HepG2 (cell line): ENCODE measurements around the gene SCGB1C2.

Experiments used
- CC2D1A ChIP-seq: sonication (generic); formaldehyde crosslinking; IDR thresholded peaks from 2 replicates; pipeline ENCODE4 v1.8.1; 2023; ENCODE audit warnings: mild to moderate bottlenecking, missing genetic modification reagents
- PHF20 ChIP-seq: sonication (generic); formaldehyde crosslinking; IDR thresholded peaks from 2 replicates; pipeline ENCODE4 v1.5.0; 2020; ENCODE audit warnings: mild to moderate bottlenecking, missing genetic modification reagents
- RBFOX2 ChIP-seq: fragments of 200-400 bp; formaldehyde crosslinking; IDR thresholded peaks from 2 replicates; pipeline ENCODE4 v1.6.1; 2017; ENCODE audit warnings: low read depth, mild to moderate bottlenecking, low read length
- SIN3A ChIP-seq: IDR thresholded peaks from 2 replicates; pipeline ENCODE4 v1.6.1; 2011; ENCODE audit warnings: low read depth, mild to moderate bottlenecking, control low read depth, low read length, borderline replicate concordance
- SNRNP70 ChIP-seq: fragments of 200-400 bp; formaldehyde crosslinking; IDR thresholded peaks from 2 replicates; pipeline ENCODE4 v1.6.1; 2017; ENCODE audit warnings: mild to moderate bottlenecking, low read depth, low read length, moderate library complexity
- TEAD3 ChIP-seq: optimal IDR thresholded peaks from 2 replicates; pipeline ENCODE3; 2016; ENCODE audit warnings: borderline replicate concordance
- ZNF451 ChIP-seq: sonication (generic); formaldehyde crosslinking; IDR thresholded peaks from 2 replicates; pipeline ENCODE4 v1.5.0; 2020; ENCODE audit warnings: mild to moderate bottlenecking, missing genetic modification reagents
- ZNF460 ChIP-seq: sonication (generic); formaldehyde crosslinking; IDR thresholded peaks from 2 replicates; pipeline ENCODE4 v1.5.1; 2020; ENCODE audit warnings: missing genetic modification reagents, mild to moderate bottlenecking, borderline replicate concordance
- ZNF589 ChIP-seq: sonication (generic); formaldehyde crosslinking; conservative IDR thresholded peaks from 2 replicates; pipeline ENCODE4 v1.8.0; 2022; ENCODE audit warnings: mild to moderate bottlenecking, moderate library complexity, missing genetic modification reagents
- TF ChIP-seq, protein P1 (sequence below): sonication (generic); formaldehyde crosslinking; IDR thresholded peaks from 2 replicates; pipeline ENCODE4 v1.8.1; 2023; ENCODE audit warnings: missing genetic modification reagents, inconsistent platforms, borderline replicate concordance
- TF ChIP-seq, protein P2 (sequence below): sonication (generic); formaldehyde crosslinking; IDR thresholded peaks from 2 replicates; pipeline ENCODE4 v1.5.0; 2020; ENCODE audit warnings: mild to moderate bottlenecking, missing genetic modification reagents, moderate library complexity
- TF ChIP-seq, protein P3 (sequence below): sonication (generic); formaldehyde crosslinking; IDR thresholded peaks from 2 replicates; pipeline ENCODE4 v1.4.0; 2020; ENCODE audit warnings: missing genetic modification reagents, borderline replicate concordance
- TF ChIP-seq, protein P4 (sequence below): sonication (generic); formaldehyde crosslinking; IDR thresholded peaks from 2 replicates; pipeline ENCODE4 v1.4.0; 2020; ENCODE audit warnings: mild to moderate bottlenecking, missing genetic modification reagents
- TF ChIP-seq, protein P5 (sequence below): sonication (generic); formaldehyde crosslinking; IDR thresholded peaks from 2 replicates; pipeline ENCODE4 v1.4.0; 2020; ENCODE audit warnings: mild to moderate bottlenecking, missing genetic modification reagents

DNA sequence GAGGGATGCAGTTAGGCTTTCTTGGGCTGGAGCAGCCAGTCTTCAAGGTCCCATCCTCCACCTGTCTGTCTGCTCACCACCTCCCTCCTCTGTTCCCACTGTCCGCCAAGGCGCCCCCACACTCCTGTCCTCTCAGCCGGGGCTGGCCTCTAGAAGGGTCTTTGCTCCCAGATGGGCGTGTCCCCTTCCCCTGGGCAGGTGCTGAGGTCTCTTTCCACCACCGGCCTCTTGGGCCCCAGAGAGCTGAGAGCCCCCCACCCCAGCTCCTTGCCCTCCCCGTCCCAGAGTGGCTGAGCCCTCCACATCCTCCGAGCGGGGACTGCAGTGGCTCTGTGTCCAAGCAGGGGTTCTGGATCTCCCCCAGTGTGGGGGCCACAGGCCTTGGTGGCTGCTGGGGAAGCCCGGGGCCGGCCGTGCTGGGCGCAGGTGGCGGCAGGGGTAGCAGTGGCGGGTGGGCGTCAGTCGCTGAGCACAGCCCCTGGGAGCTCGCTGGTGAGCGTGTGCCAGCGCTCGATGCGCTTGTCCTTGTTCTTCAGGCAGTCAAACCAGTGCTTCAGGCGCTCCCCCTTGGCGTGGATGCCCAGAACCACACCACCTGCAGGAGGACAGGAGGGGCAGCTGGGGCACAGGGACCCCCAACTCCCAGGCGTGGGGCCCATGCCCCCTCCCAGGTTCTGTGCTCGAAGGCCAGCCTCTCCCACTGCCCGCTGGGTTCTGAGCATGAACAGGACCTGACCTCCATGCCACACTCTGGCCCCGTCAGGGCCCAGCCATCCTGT is 9.8 kb downstream of the SCGB1C2 start:
- TF ChIP-seq ZNF460 (CRISPR knock-in tag) (no peak), RBFOX2 (no peak), TEAD3 (CRISPR knock-in tag) (no peak), ZNF589 (CRISPR knock-in tag) (no peak), PHF20 (CRISPR knock-in tag) (no peak), CC2D1A (CRISPR knock-in tag) (no peak), SIN3A (no peak), SNRNP70 (no peak), ZNF451 (CRISPR knock-in tag) (no peak)
- TF ChIP-seq, protein P1, sequence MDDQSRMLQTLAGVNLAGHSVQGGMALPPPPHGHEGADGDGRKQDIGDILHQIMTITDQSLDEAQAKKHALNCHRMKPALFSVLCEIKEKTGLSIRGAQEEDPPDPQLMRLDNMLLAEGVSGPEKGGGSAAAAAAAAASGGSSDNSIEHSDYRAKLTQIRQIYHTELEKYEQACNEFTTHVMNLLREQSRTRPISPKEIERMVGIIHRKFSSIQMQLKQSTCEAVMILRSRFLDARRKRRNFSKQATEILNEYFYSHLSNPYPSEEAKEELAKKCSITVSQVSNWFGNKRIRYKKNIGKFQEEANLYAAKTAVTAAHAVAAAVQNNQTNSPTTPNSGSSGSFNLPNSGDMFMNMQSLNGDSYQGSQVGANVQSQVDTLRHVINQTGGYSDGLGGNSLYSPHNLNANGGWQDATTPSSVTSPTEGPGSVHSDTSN (CRISPR knock-in tag): no peak
- TF ChIP-seq, protein P2, sequence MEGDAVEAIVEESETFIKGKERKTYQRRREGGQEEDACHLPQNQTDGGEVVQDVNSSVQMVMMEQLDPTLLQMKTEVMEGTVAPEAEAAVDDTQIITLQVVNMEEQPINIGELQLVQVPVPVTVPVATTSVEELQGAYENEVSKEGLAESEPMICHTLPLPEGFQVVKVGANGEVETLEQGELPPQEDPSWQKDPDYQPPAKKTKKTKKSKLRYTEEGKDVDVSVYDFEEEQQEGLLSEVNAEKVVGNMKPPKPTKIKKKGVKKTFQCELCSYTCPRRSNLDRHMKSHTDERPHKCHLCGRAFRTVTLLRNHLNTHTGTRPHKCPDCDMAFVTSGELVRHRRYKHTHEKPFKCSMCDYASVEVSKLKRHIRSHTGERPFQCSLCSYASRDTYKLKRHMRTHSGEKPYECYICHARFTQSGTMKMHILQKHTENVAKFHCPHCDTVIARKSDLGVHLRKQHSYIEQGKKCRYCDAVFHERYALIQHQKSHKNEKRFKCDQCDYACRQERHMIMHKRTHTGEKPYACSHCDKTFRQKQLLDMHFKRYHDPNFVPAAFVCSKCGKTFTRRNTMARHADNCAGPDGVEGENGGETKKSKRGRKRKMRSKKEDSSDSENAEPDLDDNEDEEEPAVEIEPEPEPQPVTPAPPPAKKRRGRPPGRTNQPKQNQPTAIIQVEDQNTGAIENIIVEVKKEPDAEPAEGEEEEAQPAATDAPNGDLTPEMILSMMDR (CRISPR knock-in tag): no peak
- TF ChIP-seq, protein P3, sequence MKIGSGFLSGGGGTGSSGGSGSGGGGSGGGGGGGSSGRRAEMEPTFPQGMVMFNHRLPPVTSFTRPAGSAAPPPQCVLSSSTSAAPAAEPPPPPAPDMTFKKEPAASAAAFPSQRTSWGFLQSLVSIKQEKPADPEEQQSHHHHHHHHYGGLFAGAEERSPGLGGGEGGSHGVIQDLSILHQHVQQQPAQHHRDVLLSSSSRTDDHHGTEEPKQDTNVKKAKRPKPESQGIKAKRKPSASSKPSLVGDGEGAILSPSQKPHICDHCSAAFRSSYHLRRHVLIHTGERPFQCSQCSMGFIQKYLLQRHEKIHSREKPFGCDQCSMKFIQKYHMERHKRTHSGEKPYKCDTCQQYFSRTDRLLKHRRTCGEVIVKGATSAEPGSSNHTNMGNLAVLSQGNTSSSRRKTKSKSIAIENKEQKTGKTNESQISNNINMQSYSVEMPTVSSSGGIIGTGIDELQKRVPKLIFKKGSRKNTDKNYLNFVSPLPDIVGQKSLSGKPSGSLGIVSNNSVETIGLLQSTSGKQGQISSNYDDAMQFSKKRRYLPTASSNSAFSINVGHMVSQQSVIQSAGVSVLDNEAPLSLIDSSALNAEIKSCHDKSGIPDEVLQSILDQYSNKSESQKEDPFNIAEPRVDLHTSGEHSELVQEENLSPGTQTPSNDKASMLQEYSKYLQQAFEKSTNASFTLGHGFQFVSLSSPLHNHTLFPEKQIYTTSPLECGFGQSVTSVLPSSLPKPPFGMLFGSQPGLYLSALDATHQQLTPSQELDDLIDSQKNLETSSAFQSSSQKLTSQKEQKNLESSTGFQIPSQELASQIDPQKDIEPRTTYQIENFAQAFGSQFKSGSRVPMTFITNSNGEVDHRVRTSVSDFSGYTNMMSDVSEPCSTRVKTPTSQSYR (CRISPR knock-in tag): no peak
- TF ChIP-seq, protein P4, sequence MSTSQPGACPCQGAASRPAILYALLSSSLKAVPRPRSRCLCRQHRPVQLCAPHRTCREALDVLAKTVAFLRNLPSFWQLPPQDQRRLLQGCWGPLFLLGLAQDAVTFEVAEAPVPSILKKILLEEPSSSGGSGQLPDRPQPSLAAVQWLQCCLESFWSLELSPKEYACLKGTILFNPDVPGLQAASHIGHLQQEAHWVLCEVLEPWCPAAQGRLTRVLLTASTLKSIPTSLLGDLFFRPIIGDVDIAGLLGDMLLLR (CRISPR knock-in tag): no peak
- TF ChIP-seq, protein P5, sequence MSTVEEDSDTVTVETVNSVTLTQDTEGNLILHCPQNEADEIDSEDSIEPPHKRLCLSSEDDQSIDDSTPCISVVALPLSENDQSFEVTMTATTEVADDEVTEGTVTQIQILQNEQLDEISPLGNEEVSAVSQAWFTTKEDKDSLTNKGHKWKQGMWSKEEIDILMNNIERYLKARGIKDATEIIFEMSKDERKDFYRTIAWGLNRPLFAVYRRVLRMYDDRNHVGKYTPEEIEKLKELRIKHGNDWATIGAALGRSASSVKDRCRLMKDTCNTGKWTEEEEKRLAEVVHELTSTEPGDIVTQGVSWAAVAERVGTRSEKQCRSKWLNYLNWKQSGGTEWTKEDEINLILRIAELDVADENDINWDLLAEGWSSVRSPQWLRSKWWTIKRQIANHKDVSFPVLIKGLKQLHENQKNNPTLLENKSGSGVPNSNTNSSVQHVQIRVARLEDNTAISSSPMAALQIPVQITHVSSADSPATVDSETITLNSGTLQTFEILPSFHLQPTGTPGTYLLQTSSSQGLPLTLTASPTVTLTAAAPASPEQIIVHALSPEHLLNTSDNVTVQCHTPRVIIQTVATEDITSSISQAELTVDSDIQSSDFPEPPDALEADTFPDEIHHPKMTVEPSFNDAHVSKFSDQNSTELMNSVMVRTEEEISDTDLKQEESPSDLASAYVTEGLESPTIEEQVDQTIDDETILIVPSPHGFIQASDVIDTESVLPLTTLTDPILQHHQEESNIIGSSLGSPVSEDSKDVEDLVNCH (CRISPR knock-in tag): no peak
